ENCODE results near the gene KATNAL2. TPM values are rescaled to one million over a fixed set of nuclear protein-coding genes. Genes with fewer than 3 reads are reported as not detected.

KATNAL2 gene
- total RNA-seq, 1 donor from 2014 or later = 7.7 TPM

- DNase-seq (ENCODE audit: low read depth, low spot score) = peak; percentile 7
- Mint-ChIP-seq H3K36me3 (ENCODE audit: low read depth) (no peaks in the 10 kb centered on the region), H3K27me3 (ENCODE audit: low read depth) (no peaks in the 10 kb centered on the region), H3K27ac (ENCODE audit: unreplicated experiment) (peak overlapping the region; percentile 57), H3K9me3 (no peaks in the 10 kb centered on the region), H3K4me3 (peak overlapping the region; percentile 95), H3K4me1 (peaks cover 46% of the 10 kb centered on the region)
- no peak for TF ChIP-seq CTCF (conservative IDR thresholded peaks at IDR 0.05)
These were observed 773 bp upstream of the KATNAL2 start for GRCh38 chr18:46916551-46917107.

DNA sequence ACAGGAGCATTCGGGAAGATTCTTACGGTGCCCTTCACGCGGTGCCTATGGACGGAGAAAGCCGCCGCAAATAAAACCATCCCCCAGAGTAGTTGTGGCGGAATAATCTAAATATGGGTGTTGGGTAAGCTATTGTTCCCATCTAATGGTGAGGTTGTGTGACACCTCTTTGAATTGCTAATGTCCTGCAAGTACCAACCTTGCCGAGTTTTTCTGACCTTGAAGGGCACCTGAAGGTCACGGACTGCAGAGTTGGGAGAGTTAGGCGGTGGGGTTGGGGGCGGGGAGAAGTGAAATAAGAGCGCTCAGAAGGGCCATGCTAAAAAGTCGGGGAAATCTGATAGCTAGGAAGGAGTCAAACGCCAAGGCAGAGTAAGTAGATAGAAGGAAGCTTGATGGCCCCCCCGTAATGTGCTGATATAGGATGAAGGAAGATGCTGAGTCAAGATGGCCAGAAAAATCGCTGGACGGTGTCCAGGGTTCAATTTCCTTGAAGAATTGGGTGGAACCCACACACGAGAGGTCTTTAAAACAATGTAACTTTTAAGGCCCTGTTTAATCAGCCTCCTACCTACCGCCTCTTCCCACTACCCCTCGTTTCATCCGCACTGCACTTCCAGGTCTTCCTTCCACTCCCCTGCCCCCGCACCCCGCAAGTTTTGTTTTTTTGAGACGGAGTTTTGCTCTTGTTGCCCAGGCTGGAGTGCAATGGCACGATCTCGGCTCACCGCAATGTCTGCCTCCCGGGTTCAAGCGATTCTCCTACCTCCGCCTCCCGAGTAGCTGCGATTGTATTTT is 600 bp downstream of the KATNAL2 start:
- Mint-ChIP-seq H3K27me3 (ENCODE audit: low read depth) (no peaks in the 10 kb centered on the region), H3K9me3 (no peaks in the 10 kb centered on the region), H3K27ac (ENCODE audit: unreplicated experiment) (peak overlapping the region; percentile 94), H3K4me3 (peak overlapping the region; percentile 93), H3K4me1 (peaks cover 45% of the 10 kb centered on the region), H3K36me3 (ENCODE audit: low read depth) (no peaks in the 10 kb centered on the region)
- no peak for TF ChIP-seq CTCF (conservative IDR thresholded peaks at IDR 0.05)
- no peak for DNase-seq (ENCODE audit: low read depth, low spot score)

DNA sequence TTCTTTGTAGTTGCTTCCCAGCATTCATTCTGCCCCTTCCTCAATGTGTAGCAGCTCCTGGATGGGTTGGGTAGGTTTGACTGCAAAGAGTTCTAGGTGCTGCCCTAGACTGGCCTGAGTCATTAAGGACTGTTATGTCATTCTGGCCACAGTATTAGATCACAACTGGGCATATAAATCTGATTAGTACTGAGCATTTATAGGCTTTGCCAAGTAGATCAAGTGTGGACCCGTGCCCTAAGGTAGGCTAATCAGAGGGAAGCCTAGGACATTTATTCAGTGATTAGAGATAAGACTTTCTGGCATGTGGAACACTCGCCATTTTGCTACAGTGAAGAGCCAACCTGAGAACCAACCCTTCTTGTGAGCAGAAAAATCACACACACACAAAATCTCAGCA is 2.7 kb downstream of the KATNAL2 start:
- H3K36me3 Mint-ChIP-seq (ENCODE audit: low read depth) = peaks cover 2% of the 10 kb centered on the region
- H3K27ac Mint-ChIP-seq (ENCODE audit: unreplicated experiment) = no peak overlapping the region
- peak overlapping the region; percentile 28 for H3K4me3 Mint-ChIP-seq
- TF ChIP-seq CTCF (conservative IDR thresholded peaks at IDR 0.05) = no peak
- peaks cover 29% of the 10 kb centered on the region for H3K4me1 Mint-ChIP-seq
- no peak for DNase-seq (ENCODE audit: low read depth, low spot score)
- H3K27me3 Mint-ChIP-seq (ENCODE audit: low read depth) = peaks cover 4% of the 10 kb centered on the region
- H3K9me3 Mint-ChIP-seq = no peaks in the 10 kb centered on the region

GRCh38 chr18:46920653-46921052 is 3.3 kb downstream of the KATNAL2 start:
- H3K27me3 Mint-ChIP-seq (ENCODE audit: low read depth) = peaks cover 4% of the 10 kb centered on the region
- no peak for TF ChIP-seq CTCF (conservative IDR thresholded peaks at IDR 0.05)
- H3K9me3 Mint-ChIP-seq = no peaks in the 10 kb centered on the region

GRCh38 chr18:46939337-46939963 is 22.0 kb downstream of the KATNAL2 start:
- no peak for TF ChIP-seq CTCF (conservative IDR thresholded peaks at IDR 0.05)
- Mint-ChIP-seq H3K4me1 (peaks cover 18% of the 10 kb centered on the region), H3K36me3 (ENCODE audit: low read depth) (no peaks in the 10 kb centered on the region), H3K4me3 (no peak overlapping the region), H3K27ac (ENCODE audit: unreplicated experiment) (no peak overlapping the region), H3K27me3 (ENCODE audit: low read depth) (peaks cover 5% of the 10 kb centered on the region), H3K9me3 (no peaks in the 10 kb centered on the region)
- no peak for DNase-seq (ENCODE audit: low read depth, low spot score)

More at GRCh38 chr18:46920653-46921052, 3.3 kb downstream of the KATNAL2 start:
- H3K4me3 Mint-ChIP-seq = peak overlapping the region; percentile 25
- H3K27ac Mint-ChIP-seq (ENCODE audit: unreplicated experiment) = no peak overlapping the region
- DNase-seq (ENCODE audit: low read depth, low spot score) = no peak
- peaks cover 2% of the 10 kb centered on the region for H3K36me3 Mint-ChIP-seq (ENCODE audit: low read depth)
- H3K4me1 Mint-ChIP-seq = peaks cover 23% of the 10 kb centered on the region

Measured in neural crest cell (in vitro differentiated cells).